ENCODE measurements around the gene SLC2A10.

Gene SLC2A10

GRCh38 chr20:46765506-46766120 is 56.2 kb downstream of the SLC2A10 start:
- TF ChIP-seq POLR2A (IDR thresholded peaks at IDR 0.05; ENCODE audit: low read depth, low read length) = no peak
- TF ChIP-seq POLR2AphosphoS5 (IDR thresholded peaks at IDR 0.05; ENCODE audit: low read depth, low read length) = no peak
- TF ChIP-seq TAF1 (IDR thresholded peaks at IDR 0.05; ENCODE audit: borderline replicate concordance, low read depth, low read length) = no peak
- DNase-seq (ENCODE audit: insufficient read length) (no peak), FAIRE-seq (no peak)

GRCh38 chr20:46767127-46767761 is 57.8 kb downstream of the SLC2A10 start:
- TF ChIP-seq POLR2A (IDR thresholded peaks at IDR 0.05; ENCODE audit: low read depth, low read length) = no peak
- no peak for TF ChIP-seq POLR2AphosphoS5 (IDR thresholded peaks at IDR 0.05; ENCODE audit: low read depth, low read length)
- no peak for TF ChIP-seq TAF1 (IDR thresholded peaks at IDR 0.05; ENCODE audit: borderline replicate concordance, low read depth, low read length)
- FAIRE-seq (peak; percentile 42), DNase-seq (ENCODE audit: insufficient read length) (peak; percentile 31)

- FAIRE-seq (no peak), DNase-seq (ENCODE audit: insufficient read length) (no peak)
- TF ChIP-seq POLR2A (IDR thresholded peaks at IDR 0.05; ENCODE audit: low read depth, low read length) (no peak), POLR2AphosphoS5 (IDR thresholded peaks at IDR 0.05; ENCODE audit: low read depth, low read length) (no peak), TAF1 (IDR thresholded peaks at IDR 0.05; ENCODE audit: borderline replicate concordance, low read depth, low read length) (no peak)
Measured at GRCh38 chr20:46770330-46771194, 61.1 kb downstream of the SLC2A10 start.

GRCh38 chr20:46771195-46771588 is 61.7 kb downstream of the SLC2A10 start:
- no peak for DNase-seq (ENCODE audit: insufficient read length)
- TF ChIP-seq POLR2A (IDR thresholded peaks at IDR 0.05; ENCODE audit: low read depth, low read length) (no peak), TAF1 (IDR thresholded peaks at IDR 0.05; ENCODE audit: borderline replicate concordance, low read depth, low read length) (no peak), POLR2AphosphoS5 (IDR thresholded peaks at IDR 0.05; ENCODE audit: low read depth, low read length) (no peak)
- FAIRE-seq = no peak

GRCh38 chr20:46772901-46773300 is 63.5 kb downstream of the SLC2A10 start:
- TF ChIP-seq TAF1 (IDR thresholded peaks at IDR 0.05; ENCODE audit: borderline replicate concordance, low read depth, low read length) (no peak), POLR2A (IDR thresholded peaks at IDR 0.05; ENCODE audit: low read depth, low read length) (no peak), POLR2AphosphoS5 (IDR thresholded peaks at IDR 0.05; ENCODE audit: low read depth, low read length) (no peak)
- no peak for DNase-seq (ENCODE audit: insufficient read length)
- FAIRE-seq = no peak

GRCh38 chr20:46773680-46774079 is 64.2 kb downstream of the SLC2A10 start:
- TF ChIP-seq POLR2AphosphoS5 (IDR thresholded peaks at IDR 0.05; ENCODE audit: low read depth, low read length) = no peak
- no peak for TF ChIP-seq TAF1 (IDR thresholded peaks at IDR 0.05; ENCODE audit: borderline replicate concordance, low read depth, low read length)
- TF ChIP-seq POLR2A (IDR thresholded peaks at IDR 0.05; ENCODE audit: low read depth, low read length) = no peak
- no peak for FAIRE-seq
- no peak for DNase-seq (ENCODE audit: insufficient read length)

- DNase-seq (ENCODE audit: insufficient read length) (no peak), FAIRE-seq (no peak)
- TF ChIP-seq TAF1 (IDR thresholded peaks at IDR 0.05; ENCODE audit: borderline replicate concordance, low read depth, low read length) (no peak), POLR2A (IDR thresholded peaks at IDR 0.05; ENCODE audit: low read depth, low read length) (no peak), POLR2AphosphoS5 (IDR thresholded peaks at IDR 0.05; ENCODE audit: low read depth, low read length) (no peak)
Measured at GRCh38 chr20:46774236-46774635, 64.8 kb downstream of the SLC2A10 start.

GRCh38 chr20:46774943-46775560 is 65.6 kb downstream of the SLC2A10 start:
- DNase-seq (ENCODE audit: insufficient read length) = no peak
- no peak for FAIRE-seq
- TF ChIP-seq POLR2A (IDR thresholded peaks at IDR 0.05; ENCODE audit: low read depth, low read length) = no peak
- no peak for TF ChIP-seq POLR2AphosphoS5 (IDR thresholded peaks at IDR 0.05; ENCODE audit: low read depth, low read length)
- TF ChIP-seq TAF1 (IDR thresholded peaks at IDR 0.05; ENCODE audit: borderline replicate concordance, low read depth, low read length) = no peak

- DNase-seq (ENCODE audit: insufficient read length) (no peak), FAIRE-seq (no peak)
- TF ChIP-seq POLR2A (IDR thresholded peaks at IDR 0.05; ENCODE audit: low read depth, low read length) (no peak), POLR2AphosphoS5 (IDR thresholded peaks at IDR 0.05; ENCODE audit: low read depth, low read length) (no peak)
Measured at GRCh38 chr20:46775806-46776205, 66.4 kb downstream of the SLC2A10 start.

- TF ChIP-seq TAF1 (IDR thresholded peaks at IDR 0.05; ENCODE audit: borderline replicate concordance, low read depth, low read length) (no peak), POLR2A (IDR thresholded peaks at IDR 0.05; ENCODE audit: low read depth, low read length) (no peak), POLR2AphosphoS5 (IDR thresholded peaks at IDR 0.05; ENCODE audit: low read depth, low read length) (no peak)
- FAIRE-seq (no peak), DNase-seq (ENCODE audit: insufficient read length) (no peak)
Measured at GRCh38 chr20:46777331-46777730, 67.9 kb downstream of the SLC2A10 start.

GRCh38 chr20:46779831-46780230 is 70.4 kb downstream of the SLC2A10 start:
- TF ChIP-seq TAF1 (IDR thresholded peaks at IDR 0.05; ENCODE audit: borderline replicate concordance, low read depth, low read length) = no peak
- no peak for TF ChIP-seq POLR2AphosphoS5 (IDR thresholded peaks at IDR 0.05; ENCODE audit: low read depth, low read length)
- TF ChIP-seq POLR2A (IDR thresholded peaks at IDR 0.05; ENCODE audit: low read depth, low read length) = no peak
- FAIRE-seq (no peak), DNase-seq (ENCODE audit: insufficient read length) (no peak)

Measured in GM12892 (cell line).